Astrocyte of the spinal cord (primary cell): ENCODE results near the gene FGFR3.

ENCODE experiments used
- DNase-seq: peaks from one replicate; pipeline ENCODE4 v3.0.0; 2011; ENCODE audit warnings: low read depth, low spot score
- H3K4me3 ChIP-seq: 2 replicates; pipeline ENCODE4 v1.5.1; 2011; ENCODE audit warnings: low read depth, mild to moderate bottlenecking, low read length, moderate library complexity
- in situ Hi-C: cut with HindIII; loops from 2 replicates; pipeline ENCODE4 v1.10.0; 2017; ENCODE audit warnings: low sequenced_read_pairs
- TF ChIP-seq, protein P1 (sequence below): IDR thresholded peaks from 2 replicates; pipeline ENCODE4 v1.5.1; 2012; ENCODE audit warnings: low read depth, mild to moderate bottlenecking, low read length, inconsistent platforms

FGFR3 gene

DNA sequence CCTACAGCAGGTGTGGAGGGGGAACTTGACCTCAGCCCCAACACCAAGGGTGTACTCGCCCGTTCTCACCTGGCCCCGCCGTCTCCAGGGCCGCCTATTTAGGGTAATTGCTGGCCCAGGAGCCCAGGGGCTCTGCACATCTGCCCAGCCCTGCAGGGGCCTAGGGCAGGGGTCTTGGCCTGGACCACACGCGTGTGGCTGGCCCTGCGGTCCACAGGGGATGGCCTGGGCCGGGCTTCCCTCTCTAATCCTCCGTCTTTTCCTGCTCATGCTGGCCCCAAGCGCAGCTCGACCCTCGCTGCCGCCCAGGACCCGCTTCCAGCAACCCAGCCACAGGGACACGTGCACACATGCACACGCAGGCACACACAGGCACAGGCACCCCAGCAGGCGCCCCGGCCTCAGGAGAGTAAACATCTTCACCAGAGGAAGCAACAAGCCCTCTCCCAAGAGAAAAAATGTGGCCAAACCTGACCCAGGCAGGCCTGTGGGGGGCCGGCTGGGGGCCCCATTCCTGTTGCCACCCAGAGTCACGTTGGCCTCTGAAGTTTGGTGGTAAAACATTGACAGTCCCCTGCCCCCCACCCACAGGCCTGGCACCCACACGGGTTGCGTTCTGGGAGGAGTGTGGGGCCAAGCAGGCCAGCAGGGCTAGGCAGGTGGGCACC lies 24.6 kb upstream of the FGFR3 start:
- no peak for DNase-seq
- TF ChIP-seq, protein P1, sequence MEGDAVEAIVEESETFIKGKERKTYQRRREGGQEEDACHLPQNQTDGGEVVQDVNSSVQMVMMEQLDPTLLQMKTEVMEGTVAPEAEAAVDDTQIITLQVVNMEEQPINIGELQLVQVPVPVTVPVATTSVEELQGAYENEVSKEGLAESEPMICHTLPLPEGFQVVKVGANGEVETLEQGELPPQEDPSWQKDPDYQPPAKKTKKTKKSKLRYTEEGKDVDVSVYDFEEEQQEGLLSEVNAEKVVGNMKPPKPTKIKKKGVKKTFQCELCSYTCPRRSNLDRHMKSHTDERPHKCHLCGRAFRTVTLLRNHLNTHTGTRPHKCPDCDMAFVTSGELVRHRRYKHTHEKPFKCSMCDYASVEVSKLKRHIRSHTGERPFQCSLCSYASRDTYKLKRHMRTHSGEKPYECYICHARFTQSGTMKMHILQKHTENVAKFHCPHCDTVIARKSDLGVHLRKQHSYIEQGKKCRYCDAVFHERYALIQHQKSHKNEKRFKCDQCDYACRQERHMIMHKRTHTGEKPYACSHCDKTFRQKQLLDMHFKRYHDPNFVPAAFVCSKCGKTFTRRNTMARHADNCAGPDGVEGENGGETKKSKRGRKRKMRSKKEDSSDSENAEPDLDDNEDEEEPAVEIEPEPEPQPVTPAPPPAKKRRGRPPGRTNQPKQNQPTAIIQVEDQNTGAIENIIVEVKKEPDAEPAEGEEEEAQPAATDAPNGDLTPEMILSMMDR: no peak
- H3K4me3 ChIP-seq: no peak overlapping the region
- in situ Hi-C loops: no loop called here

DNA sequence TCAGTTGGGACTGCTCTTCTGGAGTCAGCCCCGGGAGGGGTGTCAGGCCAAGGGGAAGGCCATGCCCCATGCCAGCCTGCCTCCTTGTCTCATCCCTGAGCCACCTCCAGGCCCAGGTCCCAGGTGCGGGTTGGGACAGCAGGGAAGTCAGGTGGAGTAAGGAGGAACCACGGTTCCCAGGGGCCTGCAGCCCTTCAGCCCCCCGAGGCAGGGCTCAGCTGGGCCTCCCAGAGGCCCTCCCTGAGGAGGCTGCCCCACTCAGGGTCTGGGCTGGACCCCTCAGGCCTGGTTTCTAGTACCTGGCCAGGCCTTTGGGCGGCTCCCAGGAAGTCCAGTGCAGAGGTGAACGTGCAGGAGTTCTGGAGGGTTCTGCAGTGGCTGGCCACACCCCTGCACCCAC lies 23.4 kb upstream of the FGFR3 start:
- no peak overlapping the region for H3K4me3 ChIP-seq
- in situ Hi-C loops: no loop called here
- TF ChIP-seq, protein P1: no peak
- DNase-seq: no peak

DNA sequence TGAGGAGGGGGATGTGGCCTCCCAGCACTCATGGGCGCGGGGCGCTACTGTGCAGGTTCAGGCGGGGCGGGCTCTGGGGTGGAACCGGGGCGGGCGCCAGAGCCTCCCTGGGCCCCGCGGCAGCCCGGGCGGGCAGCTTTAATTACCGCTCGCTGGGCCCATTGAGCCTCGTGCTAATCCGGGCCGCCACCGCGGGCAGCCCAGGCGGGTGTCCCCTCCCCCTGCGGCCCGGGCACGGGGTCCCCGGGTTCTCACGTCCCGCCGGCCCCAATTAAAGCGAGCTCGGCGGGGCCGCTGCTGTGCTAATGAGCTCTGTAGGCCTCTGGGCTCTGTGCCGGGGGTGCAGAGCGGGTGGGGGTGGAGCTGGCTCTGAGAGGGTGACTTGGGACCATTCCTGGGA lies 22.8 kb upstream of the FGFR3 start:
- no peak for DNase-seq
- TF ChIP-seq, protein P1: no peak
- in situ Hi-C loops: no loop called here
- H3K4me3 ChIP-seq: no peak overlapping the region

DNA sequence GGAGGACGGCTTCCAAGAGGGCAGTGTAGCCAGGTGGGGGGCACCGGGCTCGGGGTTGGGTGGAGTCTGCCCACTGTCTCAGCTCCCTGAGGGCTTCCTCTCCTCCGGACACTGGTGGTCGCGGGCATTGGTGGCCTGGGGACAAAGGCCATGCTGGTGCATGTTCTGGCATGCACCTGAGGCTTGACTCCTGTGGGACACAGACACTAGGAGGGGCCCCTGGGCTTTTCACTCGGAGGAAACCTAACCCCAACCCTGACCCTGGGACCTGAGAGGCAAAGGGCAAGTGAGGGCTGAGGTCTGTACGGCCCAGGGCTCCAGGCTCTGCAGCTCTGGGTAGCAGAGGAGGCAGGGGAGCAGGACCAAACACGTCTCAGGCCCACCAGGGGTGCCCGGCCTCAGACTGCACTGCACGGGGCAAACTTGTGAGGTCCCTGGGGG lies 22.3 kb upstream of the FGFR3 start:
- in situ Hi-C loops: no loop called here

DNA sequence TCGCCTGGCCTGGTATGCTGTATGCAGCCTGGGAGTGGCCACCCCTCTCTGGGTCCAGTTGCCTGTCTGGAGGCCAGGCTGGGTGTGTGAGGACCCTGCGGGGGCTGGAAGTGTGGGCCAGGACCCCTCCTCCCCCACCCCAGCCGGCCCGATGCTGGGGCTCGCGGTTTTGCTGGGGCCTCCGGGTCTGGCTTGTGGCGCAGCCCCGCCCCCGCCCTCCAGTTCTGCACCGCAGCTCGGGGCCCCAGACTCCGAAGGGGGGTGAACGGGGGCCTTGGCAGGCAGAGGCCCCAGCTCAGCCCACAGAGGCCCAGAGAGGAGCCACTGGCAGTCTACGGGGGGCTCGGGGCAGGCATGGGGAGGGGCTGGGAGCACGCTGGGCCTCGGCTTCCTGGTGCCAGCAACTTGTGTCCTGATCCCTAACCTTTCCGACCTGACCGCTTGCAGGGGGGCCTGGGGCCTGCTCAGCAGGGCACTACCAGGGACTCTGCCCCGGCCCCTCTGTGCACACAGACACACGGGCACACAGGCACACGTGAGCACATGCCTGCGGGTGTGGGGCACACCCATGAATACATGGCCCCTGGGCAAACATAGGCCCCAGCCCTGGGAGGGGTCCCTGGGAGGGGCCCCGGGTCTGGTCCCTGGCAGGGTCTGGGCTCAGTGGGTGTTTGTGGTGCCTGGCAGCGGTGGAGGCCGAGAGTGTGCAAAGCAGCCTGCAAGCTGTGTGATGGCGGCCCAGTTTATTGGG lies 21.4 kb upstream of the FGFR3 start:
- in situ Hi-C loops: no loop called here
- H3K4me3 ChIP-seq: no peak overlapping the region
- no peak for DNase-seq
- TF ChIP-seq, protein P1: no peak

More for the DNA sequence above, 22.3 kb upstream of the FGFR3 start:
- no peak overlapping the region for H3K4me3 ChIP-seq
- DNase-seq: no peak
- TF ChIP-seq, protein P1: no peak

DNA sequence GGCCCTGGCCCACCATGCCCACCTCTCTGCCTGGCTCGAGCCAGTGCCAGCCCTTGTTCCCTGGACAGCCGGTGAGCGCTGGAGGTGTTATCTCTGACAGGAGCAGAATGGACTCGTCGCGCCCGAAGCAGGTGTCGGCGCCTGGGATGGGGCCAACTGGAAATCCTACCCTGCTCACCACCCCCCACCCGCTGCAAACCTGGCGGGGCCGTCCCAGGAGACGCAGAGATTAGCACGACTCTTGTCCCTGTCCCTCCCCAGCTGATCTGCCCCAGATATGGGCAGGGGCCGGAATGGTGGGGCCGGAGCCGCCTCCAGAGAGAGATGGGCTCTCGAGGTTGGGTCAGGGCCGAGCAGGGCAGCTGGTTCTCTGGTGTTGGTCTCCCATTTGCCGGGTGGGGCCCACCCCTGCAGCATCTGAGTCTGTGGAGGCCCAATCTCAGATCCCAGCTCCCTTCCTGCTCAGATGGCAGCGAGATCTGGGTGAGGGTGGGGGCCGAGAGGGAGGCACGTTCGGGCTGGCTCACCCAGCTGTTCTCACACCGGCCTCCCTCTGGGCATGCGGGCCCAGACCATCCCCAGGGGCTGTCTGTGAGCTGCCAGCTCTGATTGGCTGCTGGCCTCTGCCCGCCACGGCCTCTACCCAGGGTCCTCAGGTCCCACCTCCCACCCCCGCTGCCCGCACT lies 20.1 kb upstream of the FGFR3 start:
- TF ChIP-seq, protein P1: no peak
- H3K4me3 ChIP-seq: no peak overlapping the region
- no peak for DNase-seq
- in situ Hi-C loops: no loop called here
